ENCODE results near the gene GSTA2. TPM values are rescaled to one million over a fixed set of nuclear protein-coding genes. Genes with fewer than 3 reads are reported as not detected.

GSTA2 gene
- total and polyA plus RNA-seq, 2 of the 13 experiments (the other 11 are each of a cell fraction or from before 2014, with no cell fraction given) = 0.75 to 13.7 TPM

- H3K4me1 ChIP-seq (ENCODE audit: insufficient read depth, low read length) = peaks cover 20% of the 10 kb centered on the region
- H2AFZ ChIP-seq (ENCODE audit: low read length) = no peak overlapping the region
- DNase-seq (ENCODE audit: low spot score) = no peak
- H3K9ac ChIP-seq (ENCODE audit: insufficient read depth, low read depth, low read length) = no peak overlapping the region
- no peak overlapping the region for H3K4me3 ChIP-seq (replicated peaks in 1 of 3; ENCODE audit: insufficient read depth in 1 of 3, low read depth in 2 of 3, low read length in 3 of 3)
- WGBS (ENCODE audit: low lambda C conversion rate) = 62% methylated on average over 2 of the region's 2 CpGs
- no peak for TF ChIP-seq ZNF282 (IDR thresholded peaks at IDR 0.05; ENCODE audit: partially characterized antibody)
- no peak for TF ChIP-seq ZNF510 (CRISPR knock-in tag; IDR thresholded peaks at IDR 0.05; ENCODE audit: low read depth)
- no peak for TF ChIP-seq ZFP36L1 (CRISPR knock-in tag; IDR thresholded peaks at IDR 0.05)
- no peak for TF ChIP-seq ZNF281 (CRISPR knock-in tag; IDR thresholded peaks at IDR 0.05; ENCODE audit: borderline replicate concordance)
- TF ChIP-seq FUBP1 (CRISPR knock-in tag; IDR thresholded peaks at IDR 0.05; ENCODE audit: borderline replicate concordance) = no peak
- TF ChIP-seq ZNF724P (CRISPR knock-in tag; IDR thresholded peaks at IDR 0.05; ENCODE audit: borderline replicate concordance) = no peak
- TF ChIP-seq ZNF335 (CRISPR knock-in tag; IDR thresholded peaks at IDR 0.05) = no peak
- TF ChIP-seq SALL2 (CRISPR knock-in tag; IDR thresholded peaks at IDR 0.05) = no peak
- TF ChIP-seq KLF6 (CRISPR knock-in tag; IDR thresholded peaks at IDR 0.05) = no peak
- TF ChIP-seq ZNF781 (CRISPR knock-in tag; IDR thresholded peaks at IDR 0.05; ENCODE audit: borderline replicate concordance, not compliant biosample characterization) = no peak
- no peak for TF ChIP-seq ZNF614 (CRISPR knock-in tag; IDR thresholded peaks at IDR 0.05; ENCODE audit: borderline replicate concordance)
- TF ChIP-seq RARG (CRISPR knock-in tag; IDR thresholded peaks at IDR 0.05; ENCODE audit: low read depth) = no peak
- TF ChIP-seq RFX5 (IDR thresholded peaks at IDR 0.05; ENCODE audit: low read depth, low read length) = no peak
- H3K27ac ChIP-seq (ENCODE audit: extremely low read length, insufficient read depth, low read length) = no peak overlapping the region
- H3K79me2 ChIP-seq (ENCODE audit: insufficient read depth, low read length) = no peaks in the 10 kb centered on the region
- H3K4me2 ChIP-seq (ENCODE audit: low read depth, low read length) = no peak overlapping the region
- no peaks in the 10 kb centered on the region for H4K20me1 ChIP-seq (ENCODE audit: insufficient read depth, low read length)
- BruUV-seq (replicated peaks) = no TSS peak
- POLR2A ChIA-PET = no interaction called here
- FAIRE-seq = no peak
- no peaks in the 10 kb centered on the region for H3K36me3 ChIP-seq (replicated peaks in 1 of 2; ENCODE audit: control insufficient read depth in 1 of 2, insufficient read depth in 2 of 2, low read length in 2 of 2)
- no peak for ATAC-seq
- intact Hi-C loops (cut with micrococcal nuclease; ENCODE audit: unreplicated experiment) = loop anchor here (10.0 kb wide), 1 partner anchor 194 kb away; no protein-coding TSS in a partner anchor
- in situ Hi-C loops (cut with HindIII; ENCODE audit: extremely low pct_ligation_motif_present, low pct_unique_long_range_greater_than_20kb) = no loop called here
- no peaks in the 10 kb centered on the region for H3K27me3 ChIP-seq (ENCODE audit: control insufficient read depth in 1 of 2, insufficient read depth in 2 of 2, low read length in 2 of 2)
- CTCF ChIA-PET (ENCODE audit: low intra/inter-chr PET ratio, low total read pairs) = no interaction called here
- no peaks in the 10 kb centered on the region for H3K9me3 ChIP-seq (ENCODE audit: low read length)
Measured at GRCh38 chr6:52720321-52720720, 43.0 kb downstream of the GSTA2 start.
